Osteocyte (in vitro differentiated cells): ENCODE results near the gene ALPK1. TPM values are rescaled to one million over a fixed set of nuclear protein-coding genes. Genes with fewer than 3 reads are reported as not detected.

Experiments used
- DNase-seq: peaks from one replicate; pipeline ENCODE4 v3.0.0; 2021; ENCODE audit warnings: mixed read lengths; ENCODE audit not compliant: unreplicated experiment; ENCODE audit errors: extremely low spot score
- H3K27ac Mint-ChIP-seq: one replicate; pipeline ENCODE4 v1.8.0; 2021; ENCODE audit warnings: mild to moderate bottlenecking, mixed read lengths; ENCODE audit not compliant: unreplicated experiment
- H3K27me3 Mint-ChIP-seq: one replicate; pipeline ENCODE4 v1.8.0; 2021; ENCODE audit warnings: mixed read lengths; ENCODE audit not compliant: unreplicated experiment
- H3K36me3 Mint-ChIP-seq: one replicate; pipeline ENCODE4 v1.8.0; 2021; ENCODE audit warnings: mixed read lengths; ENCODE audit not compliant: unreplicated experiment
- H3K4me1 Mint-ChIP-seq: one replicate; pipeline ENCODE4 v1.8.0; 2021; ENCODE audit warnings: mixed read lengths; ENCODE audit not compliant: unreplicated experiment
- H3K4me3 Mint-ChIP-seq: one replicate; pipeline ENCODE4 v1.8.0; 2021; ENCODE audit warnings: mild to moderate bottlenecking, moderate library complexity, mixed read lengths; ENCODE audit not compliant: unreplicated experiment
- H3K9me3 Mint-ChIP-seq: one replicate; pipeline ENCODE4 v1.8.0; 2021; ENCODE audit warnings: mixed read lengths; ENCODE audit not compliant: unreplicated experiment
- CTCF ChIP-seq: fragments of 200-600 bp; sonication (generic); IDR thresholded peaks from 2 replicates; pipeline ENCODE4 v1.5.0; 2021; ENCODE audit warnings: antibody characterized with exemption, mild to moderate bottlenecking, moderate library complexity
- total RNA-seq: library from RNA; stranded (reverse); gene quantifications from 2 replicates; pipeline ENCODE4 v1.2.1, GENCODE V29; 2021

The ALPK1 gene
- total RNA-seq, 1 donor from 2014 or later = 9.1 TPM

GRCh38 chr4:112370466-112370865, 73.3 kb downstream of the ALPK1 start:
- Mint-ChIP-seq H3K27me3 (peaks cover 3% of the 10 kb centered on the region), H3K36me3 (no peaks in the 10 kb centered on the region), H3K9me3 (peaks cover 19% of the 10 kb centered on the region), H3K4me1 (no peaks in the 10 kb centered on the region), H3K4me3 (no peak overlapping the region), H3K27ac (no peak overlapping the region)
- no peak for DNase-seq
- TF ChIP-seq CTCF = no peak

- Mint-ChIP-seq H3K4me1 (no peaks in the 10 kb centered on the region), H3K9me3 (peaks cover 10% of the 10 kb centered on the region), H3K36me3 (no peaks in the 10 kb centered on the region), H3K27me3 (peaks cover 3% of the 10 kb centered on the region), H3K27ac (no peak overlapping the region), H3K4me3 (no peak overlapping the region)
- no peak for TF ChIP-seq CTCF
- no peak for DNase-seq
Measured at GRCh38 chr4:112371361-112371760, 74.2 kb downstream of the ALPK1 start.

- Mint-ChIP-seq H3K9me3 (peaks cover 6% of the 10 kb centered on the region), H3K4me3 (no peak overlapping the region), H3K27ac (no peak overlapping the region), H3K4me1 (peaks cover 7% of the 10 kb centered on the region), H3K27me3 (peaks cover 20% of the 10 kb centered on the region), H3K36me3 (no peaks in the 10 kb centered on the region)
- no peak for DNase-seq
- no peak for TF ChIP-seq CTCF
Measured at GRCh38 chr4:112374850-112375249, 77.7 kb downstream of the ALPK1 start.

- Mint-ChIP-seq H3K4me3 (no peak overlapping the region), H3K27me3 (peaks cover 17% of the 10 kb centered on the region), H3K4me1 (peaks cover 7% of the 10 kb centered on the region), H3K36me3 (no peaks in the 10 kb centered on the region), H3K9me3 (peaks cover 6% of the 10 kb centered on the region), H3K27ac (no peak overlapping the region)
- no peak for TF ChIP-seq CTCF
- DNase-seq = no peak
Measured at GRCh38 chr4:112377171-112377570, 80.0 kb downstream of the ALPK1 start.

- Mint-ChIP-seq H3K27me3 (peaks cover 17% of the 10 kb centered on the region), H3K36me3 (no peaks in the 10 kb centered on the region), H3K9me3 (peaks cover 6% of the 10 kb centered on the region), H3K27ac (no peak overlapping the region), H3K4me1 (peaks cover 7% of the 10 kb centered on the region), H3K4me3 (no peak overlapping the region)
- TF ChIP-seq CTCF = no peak
- no peak for DNase-seq
Measured at GRCh38 chr4:112377594-112378242, 80.5 kb downstream of the ALPK1 start.
